HG03135 (cell line): Measurements from ENCODE around the gene MMP21.

ENCODE experiments used
- ATAC-seq: cut with Tn5 transposase; IDR thresholded peaks from one replicate; pipeline ENCODE4 v1.9.1; 2021; ENCODE audit warnings: mild to moderate bottlenecking, moderate library complexity; ENCODE audit not compliant: unreplicated experiment

The MMP21 gene

DNA sequence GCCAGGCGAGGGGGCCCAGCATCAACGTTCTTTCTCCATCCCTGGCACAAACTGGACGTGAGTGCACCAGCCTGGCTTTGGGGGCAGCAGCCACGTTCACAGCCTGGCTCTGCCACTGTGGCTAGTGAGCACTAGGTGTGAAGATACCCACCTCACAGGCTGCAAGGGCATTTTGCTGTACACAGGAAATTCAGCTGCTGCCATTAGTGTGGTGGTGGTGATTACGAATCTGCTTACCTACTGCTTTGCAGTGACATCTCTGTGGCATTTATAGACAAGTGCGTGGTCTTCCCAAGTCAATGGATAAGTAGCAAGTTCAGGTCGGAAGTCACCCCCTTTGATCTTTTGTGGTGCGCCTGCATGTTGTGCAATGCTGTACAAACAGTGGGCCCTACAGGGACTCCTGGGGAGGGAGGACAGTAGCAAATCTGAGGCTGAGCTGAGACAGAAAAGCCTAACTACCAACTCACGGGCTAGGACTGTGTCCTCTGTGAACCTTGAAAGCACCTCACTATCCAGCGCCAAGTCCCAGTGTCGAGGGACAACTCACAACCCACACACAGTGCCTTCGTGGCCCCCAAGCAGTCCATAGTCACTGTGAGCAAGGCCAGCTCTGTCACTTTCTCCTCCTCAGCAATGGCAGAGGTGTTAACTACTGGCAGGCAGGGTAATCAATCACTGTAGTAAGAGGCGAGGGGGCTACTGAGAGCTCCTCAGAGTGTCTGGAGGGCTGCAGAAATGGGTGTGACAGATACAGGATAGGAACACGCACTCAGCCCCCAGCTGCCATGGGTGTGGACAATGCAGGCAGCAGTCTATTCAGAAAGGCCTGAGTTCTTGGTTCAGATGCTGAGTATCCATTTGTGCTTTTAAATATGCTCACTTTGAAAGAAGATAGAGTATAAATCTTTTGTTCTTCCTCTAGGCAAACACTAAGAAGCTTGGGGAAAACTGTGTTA is 17.0 kb upstream of the MMP21 start:
- no peak for ATAC-seq

DNA sequence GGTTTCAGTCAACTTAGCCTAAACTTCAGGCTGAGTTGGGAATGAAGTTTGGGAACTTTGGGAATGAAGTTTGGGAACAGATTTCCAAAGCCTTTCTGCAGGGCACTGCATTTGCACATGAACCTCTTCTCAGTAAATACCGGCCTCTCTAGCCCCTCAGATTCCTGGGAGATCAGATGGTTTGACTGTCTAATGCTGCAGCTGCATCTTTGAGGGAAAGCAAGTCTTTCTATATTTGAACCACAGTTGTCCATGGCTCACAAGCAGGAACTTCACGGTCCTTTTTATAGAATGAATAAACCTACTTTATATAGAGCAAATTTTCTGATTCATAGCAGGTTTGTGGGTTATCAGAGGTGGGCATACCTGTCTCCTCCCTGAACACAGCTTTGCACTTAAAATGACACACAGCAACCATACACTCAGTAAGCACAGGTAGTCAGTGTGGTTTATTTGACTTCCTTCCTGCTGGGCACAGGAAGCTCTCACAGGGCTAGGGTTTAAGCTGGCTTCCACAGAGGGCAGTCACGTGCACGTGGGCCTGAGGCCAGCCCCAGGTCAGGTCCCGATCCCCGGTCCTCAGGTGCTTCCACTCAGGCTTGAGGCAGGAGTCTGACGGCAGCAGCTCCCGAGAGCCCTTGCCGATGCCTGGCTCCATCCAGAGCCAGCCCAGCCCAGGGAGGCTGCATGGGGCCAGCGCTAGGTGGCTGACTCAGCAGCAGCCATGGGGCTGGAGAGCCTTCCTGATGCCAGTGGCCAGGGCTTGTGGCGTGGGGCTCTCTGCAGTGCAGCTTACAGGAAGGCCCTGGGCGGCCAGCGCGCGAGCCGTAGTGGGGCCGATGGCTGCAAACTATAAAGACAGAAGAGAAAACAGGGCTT is 12.8 kb upstream of the MMP21 start:
- no peak for ATAC-seq

DNA sequence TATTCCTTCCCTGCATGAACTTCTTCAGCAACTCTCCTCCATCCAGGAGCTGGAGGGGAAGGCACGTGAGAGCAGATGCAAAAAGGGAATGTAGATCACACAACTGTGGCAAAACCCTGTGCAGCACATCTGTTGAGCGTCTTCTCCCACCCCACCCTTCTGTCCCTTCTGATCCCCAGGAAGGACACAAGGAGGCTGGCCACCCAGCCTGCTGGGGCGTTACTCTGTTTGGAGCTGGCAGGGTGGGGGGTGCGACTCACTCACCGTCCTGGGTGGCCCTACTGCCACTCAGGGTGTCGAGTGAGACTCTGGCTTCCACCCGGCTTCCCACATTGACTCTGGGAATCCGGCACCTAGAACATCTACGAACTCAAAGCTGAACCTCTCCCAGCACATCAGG is 10.2 kb upstream of the MMP21 start:
- no peak for ATAC-seq

- peak; percentile 75 for ATAC-seq
These were observed 8.3 kb upstream of the MMP21 start for GRCh38 chr10:125783957-125784356.

- ATAC-seq, result no peak
These were observed 7.8 kb upstream of the MMP21 start for GRCh38 chr10:125783408-125783807.

- ATAC-seq, result no peak
These were observed 7.0 kb upstream of the MMP21 start for GRCh38 chr10:125782616-125783015.

- ATAC-seq, result no peak
These were observed 6.4 kb upstream of the MMP21 start for GRCh38 chr10:125782054-125782453.

DNA sequence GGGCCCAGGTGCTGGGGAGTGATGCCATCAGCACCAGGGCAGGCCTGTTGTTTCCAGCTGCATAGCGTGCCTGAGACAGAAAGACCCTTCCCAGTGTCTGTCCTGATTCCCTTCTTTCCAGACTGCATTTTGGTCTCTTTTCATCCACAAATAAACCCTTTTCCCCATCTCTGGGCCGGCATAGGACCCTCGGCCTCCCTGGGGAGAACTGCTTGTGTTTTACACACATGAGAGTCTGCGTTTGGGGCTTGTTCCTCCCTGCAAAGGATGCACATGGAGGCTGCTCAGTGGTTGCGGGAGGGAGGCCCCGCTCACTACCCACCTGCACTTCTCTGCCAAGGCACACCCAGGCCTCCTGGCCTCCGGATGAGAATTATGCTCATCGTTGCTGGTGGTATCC is 5.8 kb upstream of the MMP21 start:
- ATAC-seq, result no peak

DNA sequence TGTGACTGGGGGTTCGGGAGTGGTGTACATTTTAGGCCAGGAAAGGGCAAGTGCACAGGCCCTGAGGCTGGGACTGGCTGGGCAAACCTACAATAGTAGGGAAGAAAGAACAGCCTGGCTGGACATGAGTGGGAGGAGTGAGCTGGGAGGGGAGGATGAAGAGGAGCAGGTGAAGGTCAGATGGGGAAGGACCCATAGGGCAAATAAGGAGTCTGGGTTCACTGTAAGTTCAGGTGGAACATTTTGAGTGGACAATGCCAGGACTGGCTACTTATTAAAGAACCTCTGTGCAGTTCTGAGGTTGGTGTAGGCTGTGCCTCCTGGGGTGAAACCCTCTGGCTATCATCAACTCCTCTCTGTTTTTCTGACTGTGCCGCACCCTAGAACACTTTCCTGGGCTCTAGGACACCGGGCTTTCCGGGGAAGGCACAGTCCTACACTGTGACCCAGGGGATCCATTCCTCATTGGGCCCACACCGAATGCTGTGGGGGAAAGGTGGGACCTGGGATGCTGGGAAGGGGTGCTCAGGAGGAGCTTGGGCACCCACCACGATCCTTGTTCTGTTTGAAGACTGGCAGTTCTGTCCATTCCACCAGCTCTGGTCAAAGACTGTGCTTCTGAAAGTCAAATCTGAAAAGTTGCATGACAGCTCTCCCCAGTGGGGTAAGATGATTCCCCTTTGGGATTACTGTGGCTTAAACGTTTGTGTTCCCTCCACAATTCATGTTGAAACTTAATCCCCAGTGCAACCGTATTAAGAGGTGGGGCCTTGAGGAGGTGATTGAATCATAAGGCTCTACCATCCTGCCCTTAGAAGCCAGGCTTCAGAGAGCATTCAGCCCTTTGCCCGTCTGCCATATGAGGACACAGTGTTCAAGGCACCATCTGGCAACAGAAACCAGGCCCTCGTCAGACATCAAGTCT is 4.0 kb upstream of the MMP21 start:
- ATAC-seq, result no peak

- no peak for ATAC-seq
These were observed 2.9 kb upstream of the MMP21 start for GRCh38 chr10:125778556-125778955.

- no peak for ATAC-seq
These were observed 2.2 kb upstream of the MMP21 start for GRCh38 chr10:125777806-125778205.

DNA sequence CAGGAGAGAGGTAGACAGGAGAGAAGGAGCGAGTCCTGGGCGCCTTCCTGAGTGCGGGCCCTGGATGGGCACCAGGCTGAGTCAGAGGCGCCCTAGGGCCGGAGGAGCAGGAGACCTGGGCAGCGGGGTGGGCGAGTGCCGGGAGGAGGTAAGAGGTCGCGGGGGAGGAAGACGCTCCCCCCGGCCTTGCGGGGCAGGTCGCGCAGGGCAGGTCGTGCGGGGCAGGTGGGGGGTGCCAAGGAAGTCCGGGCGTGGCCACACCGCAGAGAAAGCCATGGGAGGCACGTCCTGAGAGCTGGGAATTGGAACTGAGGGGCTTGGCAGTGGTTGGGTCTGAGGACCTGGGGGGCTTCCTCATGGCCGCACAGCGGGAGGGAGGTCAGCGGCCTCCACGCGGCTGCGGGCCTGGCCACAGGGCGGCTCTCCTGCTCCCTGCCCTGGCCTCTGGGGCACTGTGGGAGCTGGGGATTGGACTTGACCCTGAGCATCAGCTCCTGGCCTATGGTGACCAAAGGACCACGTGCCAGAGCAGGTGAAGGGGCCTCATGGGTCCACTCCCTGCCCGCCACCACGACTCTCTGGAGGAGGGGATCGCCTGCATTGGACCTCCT is 935 bp downstream of the MMP21 start:
- no peak for ATAC-seq

DNA sequence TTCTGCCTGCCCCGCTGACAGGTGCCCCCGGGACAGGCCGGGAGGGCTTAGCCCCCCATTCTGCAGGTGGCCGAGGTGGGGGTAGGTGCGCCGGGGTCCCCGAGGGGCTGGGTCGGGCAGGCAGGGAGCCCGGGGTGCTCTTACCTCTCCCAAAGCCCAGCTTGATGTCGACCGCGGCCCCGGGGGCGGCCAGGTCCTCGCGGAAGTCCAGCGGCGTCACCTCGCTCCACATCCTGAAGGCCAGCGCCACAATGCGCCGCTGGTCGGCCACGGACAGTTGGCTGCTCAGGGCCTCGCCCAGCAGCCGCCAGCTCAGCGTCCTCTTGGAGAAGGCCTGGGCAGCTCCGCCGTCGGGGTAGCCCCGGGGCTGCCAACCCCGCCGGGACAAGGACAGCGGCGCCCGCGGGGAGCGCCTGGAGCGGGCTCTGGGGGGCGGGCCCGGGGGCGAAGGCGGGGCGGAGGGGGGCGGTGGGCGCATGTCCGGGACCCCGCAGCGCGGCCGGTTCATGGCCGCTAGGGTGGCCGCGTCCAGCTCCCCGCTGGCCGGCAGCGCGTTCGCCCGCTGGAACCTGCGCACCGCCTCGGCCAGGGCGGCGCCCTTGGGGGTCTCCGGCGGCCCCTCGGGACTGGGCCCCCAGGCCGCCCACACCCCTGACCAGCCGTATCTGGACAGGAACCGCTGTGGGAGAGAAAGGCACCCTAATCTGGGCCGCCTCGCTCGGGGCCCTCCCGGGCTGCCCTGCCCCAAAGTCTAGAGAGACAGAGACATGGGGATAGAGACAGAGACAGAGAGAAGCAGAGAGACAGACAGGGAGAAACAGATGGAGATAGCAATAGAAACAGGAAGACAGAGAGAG is 1.7 kb downstream of the MMP21 start:
- ATAC-seq, result no peak

GRCh38 chr10:125772864-125773180 is 2.8 kb downstream of the MMP21 start:
- no peak for ATAC-seq

GRCh38 chr10:125772112-125772863 is 3.3 kb downstream of the MMP21 start:
- no peak for ATAC-seq

GRCh38 chr10:125770844-125771243 is 4.8 kb downstream of the MMP21 start:
- no peak for ATAC-seq

- ATAC-seq, result no peak
These were observed 6.4 kb downstream of the MMP21 start for GRCh38 chr10:125769175-125769574.

- ATAC-seq, result no peak
These were observed 7.3 kb downstream of the MMP21 start for GRCh38 chr10:125768219-125768855.
